Trophoblast cell (in vitro differentiated cells and primary cell): ENCODE measurements around the gene CLTB.

Experiments used
- DNase-seq, 2 donors: peaks; one replicate each; pipeline ENCODE4 v3.0.0-alpha.2; 2016
- H2AFZ ChIP-seq: 2 replicates; pipeline ENCODE4 v1.6.1; 2013; ENCODE audit warnings: low read length, moderate library complexity, mild to moderate bottlenecking; ENCODE audit not compliant: insufficient read depth, poor library complexity
- H2AK5ac ChIP-seq: 2 replicates; pipeline ENCODE4 v1.6.1; 2013; ENCODE audit warnings: mild to moderate bottlenecking, low read length
- H2BK120ac ChIP-seq: 2 replicates; pipeline ENCODE4 v1.6.1; 2013; ENCODE audit warnings: low read length, mild to moderate bottlenecking, moderate library complexity; ENCODE audit not compliant: insufficient read depth, poor library complexity
- H2BK12ac ChIP-seq: 2 replicates; pipeline ENCODE4 v1.6.1; 2013; ENCODE audit warnings: mild to moderate bottlenecking, low read length, moderate library complexity
- H2BK5ac ChIP-seq: 2 replicates; pipeline ENCODE4 v1.6.1; 2013; ENCODE audit warnings: low read length, low read depth, moderate library complexity, mild to moderate bottlenecking; ENCODE audit not compliant: poor library complexity
- H3K14ac ChIP-seq: 2 replicates; pipeline ENCODE4 v1.6.1; 2013; ENCODE audit warnings: mild to moderate bottlenecking, low read length
- H3K18ac ChIP-seq: 2 replicates; pipeline ENCODE4 v1.6.1; 2013; ENCODE audit warnings: mild to moderate bottlenecking, low read length
- H3K23ac ChIP-seq: 2 replicates; pipeline ENCODE4 v1.6.1; 2013; ENCODE audit warnings: low read length
- H3K27ac ChIP-seq: 2 replicates; pipeline ENCODE4 v1.5.1; 2013; ENCODE audit warnings: low read depth, mild to moderate bottlenecking, inconsistent platforms, low read length, moderate library complexity
- H3K27me3 ChIP-seq: 2 replicates; pipeline ENCODE4 v1.6.1; 2013; ENCODE audit warnings: inconsistent platforms, mild to moderate bottlenecking, low read length, moderate library complexity; ENCODE audit not compliant: insufficient read depth
- H3K36me3 ChIP-seq, 2 experiments: 1 replicate in 1 of 2; 2 replicates in 1 of 2; pipeline ENCODE4 v1.6.1; 2013; ENCODE audit warnings: low read length in 2 of 2, mild to moderate bottlenecking in 2 of 2, moderate library complexity in 1 of 2; ENCODE audit not compliant: insufficient read depth in 2 of 2, control insufficient read depth in 1 of 2
- H3K4ac ChIP-seq: 2 replicates; pipeline ENCODE4 v1.6.1; 2013; ENCODE audit warnings: low read depth, mild to moderate bottlenecking, low read length, moderate library complexity
- H3K4me1 ChIP-seq, 2 experiments: 1 replicate in 1 of 2; 2 replicates in 1 of 2; pipeline ENCODE4 v1.6.1; 2013; ENCODE audit warnings: low read length in 2 of 2, mild to moderate bottlenecking in 2 of 2, moderate library complexity in 1 of 2; ENCODE audit not compliant: insufficient read depth in 2 of 2, control insufficient read depth in 1 of 2
- H3K4me2 ChIP-seq: 2 replicates; pipeline ENCODE4 v1.6.1; 2013; ENCODE audit warnings: inconsistent platforms, mild to moderate bottlenecking, low read length, moderate library complexity
- H3K4me3 ChIP-seq: 2 replicates; pipeline ENCODE4 v1.5.1; 2013; ENCODE audit warnings: mild to moderate bottlenecking, low read depth, low read length, inconsistent platforms
- H3K79me1 ChIP-seq: one replicate; pipeline ENCODE4 v1.6.1; 2013; ENCODE audit warnings: low read length
- H3K79me2 ChIP-seq: 2 replicates; pipeline ENCODE4 v1.6.1; 2013; ENCODE audit warnings: low read length, mild to moderate bottlenecking; ENCODE audit not compliant: control insufficient read depth, insufficient read depth, poor library complexity
- H3K9ac ChIP-seq: 2 replicates; pipeline ENCODE4 v1.6.1; 2013; ENCODE audit warnings: mild to moderate bottlenecking, low read length
- H3K9me3 ChIP-seq: 2 replicates; pipeline ENCODE4 v1.6.1; 2013; ENCODE audit warnings: low read depth, mild to moderate bottlenecking, control low read depth, inconsistent platforms, low read length; ENCODE audit not compliant: insufficient read depth
- H4K12ac ChIP-seq: 2 replicates; pipeline ENCODE4 v1.6.1; 2013; ENCODE audit warnings: low read depth, mild to moderate bottlenecking, low read length, moderate library complexity
- H4K8ac ChIP-seq: 2 replicates; pipeline ENCODE4 v1.6.1; 2013; ENCODE audit warnings: low read depth, mild to moderate bottlenecking, low read length, moderate library complexity
- H4K91ac ChIP-seq: one replicate; pipeline ENCODE4 v1.6.1; 2013; ENCODE audit warnings: low read depth, mild to moderate bottlenecking, low read length, moderate library complexity
- WGBS: extraction: QIAGEN DNeasy Blood & Tissue Kit; methylation state at CpG from one replicate; pipeline ENCODE4 v1.1.7; 2013; ENCODE audit warnings: missing lambda C conversion rate; ENCODE audit not compliant: insufficient read length, insufficient coverage; ENCODE audit errors: extremely low coverage; 5-methylcytosine and 5-hydroxymethylcytosine counted together

Gene CLTB

GRCh38 chr5:176432707-176433106 lies 16.4 kb upstream of the CLTB start:
- Histone ChIP-seq H4K91ac (no peak overlapping the region), H3K79me1 (no peaks in the 10 kb centered on the region), H2BK5ac (no peak overlapping the region), H3K4me2 (no peak overlapping the region), H3K9ac (no peak overlapping the region), H3K14ac (no peak overlapping the region), H4K12ac (no peak overlapping the region), H3K27ac (no peak overlapping the region), H3K23ac (no peak overlapping the region), H2BK120ac (no peak overlapping the region), H3K4me1 (no peaks in the 10 kb centered on the region), H3K27me3 (no peaks in the 10 kb centered on the region), H3K4me3 (no peak overlapping the region), H4K8ac (no peak overlapping the region), H3K4ac (no peak overlapping the region), H3K9me3 (peaks cover 2% of the 10 kb centered on the region), H3K18ac (no peak overlapping the region), H2AFZ (no peak overlapping the region), H3K36me3 (no peaks in the 10 kb centered on the region), H2BK12ac (no peak overlapping the region), H2AK5ac (no peak overlapping the region), H3K79me2 (no peaks in the 10 kb centered on the region)
- WGBS, result no CpG with 5 or more reads among the region's 5 CpGs
- no peak for DNase-seq

DNA sequence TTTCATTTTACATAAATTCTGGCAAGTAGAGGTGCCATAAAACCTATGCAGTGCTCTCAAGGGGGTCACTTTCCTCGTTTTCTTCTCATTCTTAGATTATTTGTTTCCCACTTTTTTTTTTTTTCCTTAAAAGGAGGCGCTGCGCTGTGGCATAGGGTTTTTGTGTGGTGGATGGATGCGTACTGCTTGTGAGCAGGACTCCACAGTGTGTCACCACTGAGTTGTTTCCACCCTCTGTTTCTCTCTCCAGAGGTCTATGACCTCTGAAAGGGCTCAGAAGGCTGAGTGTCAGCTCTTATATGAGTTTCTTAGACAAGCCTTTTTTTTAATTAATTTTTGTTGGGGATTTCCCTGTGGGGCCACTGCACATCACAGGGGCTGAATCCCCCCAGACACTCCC lies 13.6 kb upstream of the CLTB start:
- Histone ChIP-seq H2AK5ac (no peak overlapping the region), H4K12ac (no peak overlapping the region), H4K91ac (no peak overlapping the region), H2BK120ac (no peak overlapping the region), H4K8ac (no peak overlapping the region), H3K79me1 (no peaks in the 10 kb centered on the region), H3K14ac (no peak overlapping the region), H3K9me3 (peaks cover 2% of the 10 kb centered on the region), H3K27me3 (no peaks in the 10 kb centered on the region), H3K4me1 (no peaks in the 10 kb centered on the region), H2BK12ac (no peak overlapping the region), H3K36me3 (no peaks in the 10 kb centered on the region), H3K9ac (no peak overlapping the region), H3K79me2 (no peaks in the 10 kb centered on the region), H3K4me3 (no peak overlapping the region), H3K4me2 (no peak overlapping the region), H3K27ac (no peak overlapping the region), H3K4ac (no peak overlapping the region), H2AFZ (no peak overlapping the region), H2BK5ac (no peak overlapping the region), H3K18ac (no peak overlapping the region), H3K23ac (no peak overlapping the region)
- WGBS, result no CpG with 5 or more reads among the region's 4 CpGs
- DNase-seq, result no peak

GRCh38 chr5:176427971-176428370 lies 11.6 kb upstream of the CLTB start:
- no peak overlapping the region for H3K4me2 ChIP-seq
- H3K14ac ChIP-seq, result no peak overlapping the region
- no peak for DNase-seq
- H2AFZ ChIP-seq, result no peak overlapping the region
- H3K27ac ChIP-seq, result no peak overlapping the region
- no peak overlapping the region for H4K12ac ChIP-seq
- no peak overlapping the region for H4K91ac ChIP-seq
- H3K18ac ChIP-seq, result no peak overlapping the region
- H3K4ac ChIP-seq, result no peak overlapping the region
- H3K4me1 ChIP-seq, result no peaks in the 10 kb centered on the region
- H2BK120ac ChIP-seq, result no peak overlapping the region
- WGBS, result no CpG with 5 or more reads among the region's 4 CpGs
- no peaks in the 10 kb centered on the region for H3K27me3 ChIP-seq
- no peaks in the 10 kb centered on the region for H3K79me2 ChIP-seq
- H3K9ac ChIP-seq, result no peak overlapping the region
- H3K9me3 ChIP-seq, result peaks cover 2% of the 10 kb centered on the region
- no peak overlapping the region for H3K23ac ChIP-seq
- H3K36me3 ChIP-seq, result no peaks in the 10 kb centered on the region
- no peak overlapping the region for H4K8ac ChIP-seq
- no peak overlapping the region for H2BK5ac ChIP-seq
- H2BK12ac ChIP-seq, result no peak overlapping the region
- no peak overlapping the region for H3K4me3 ChIP-seq
- H3K79me1 ChIP-seq, result no peaks in the 10 kb centered on the region
- no peak overlapping the region for H2AK5ac ChIP-seq

- H3K27ac ChIP-seq, result no peak overlapping the region
- DNase-seq, result no peak
- no peaks in the 10 kb centered on the region for H3K79me2 ChIP-seq
- no peak overlapping the region for H4K8ac ChIP-seq
- no peak overlapping the region for H3K9ac ChIP-seq
- H3K14ac ChIP-seq, result no peak overlapping the region
- H3K36me3 ChIP-seq, result no peaks in the 10 kb centered on the region
- no CpG with 5 or more reads among the region's 1 CpG for WGBS
- no peak overlapping the region for H2AFZ ChIP-seq
- no peak overlapping the region for H2BK120ac ChIP-seq
- H3K4me1 ChIP-seq, result no peaks in the 10 kb centered on the region
- no peak overlapping the region for H3K4ac ChIP-seq
- H2AK5ac ChIP-seq, result no peak overlapping the region
- H3K79me1 ChIP-seq, result no peaks in the 10 kb centered on the region
- H3K4me2 ChIP-seq, result no peak overlapping the region
- no peak overlapping the region for H2BK5ac ChIP-seq
- H2BK12ac ChIP-seq, result no peak overlapping the region
- no peak overlapping the region for H4K12ac ChIP-seq
- H4K91ac ChIP-seq, result no peak overlapping the region
- no peak overlapping the region for H3K18ac ChIP-seq
- H3K4me3 ChIP-seq, result no peak overlapping the region
- H3K9me3 ChIP-seq, result no peaks in the 10 kb centered on the region
- no peak overlapping the region for H3K23ac ChIP-seq
- no peaks in the 10 kb centered on the region for H3K27me3 ChIP-seq
Measured at GRCh38 chr5:176426876-176427275, 10.5 kb upstream of the CLTB start.
